SK-N-SH (cell line): ENCODE measurements around the gene TEKT1. TPM values are rescaled to one million over a fixed set of nuclear protein-coding genes. Genes with fewer than 3 reads are reported as not detected.
"Not testable (repeated sequence)": the region's sequence is repeated elsewhere in the genome, so short reads cannot be mapped to it uniquely, and the experiment has no call there.

Experiments used
- CTCF ChIA-PET: fragments of 300-600, 350-600 bp; formaldehyde crosslinking; extraction: SDS; loops from one replicate; lab custom pipeline; 2021; lab: Yijun Ruan, JAX
- POLR2A ChIA-PET: fragments of 350-600 bp; sonication (Branson Sonifier 250); formaldehyde crosslinking; extraction: SDS; loops from one replicate; lab custom pipeline; 2020; ENCODE audit warnings: antibody characterized with exemption, inconsistent platforms; lab: Yijun Ruan, JAX
- DNase-seq: peaks from one replicate; pipeline ENCODE4 v3.0.0; 2012
- H2AFZ ChIP-seq: fragments of 200-600 bp; sonication (generic); 2 replicates; pipeline ENCODE4 v1.8.1; 2016; ENCODE audit warnings: antibody characterized with exemption, mild to moderate bottlenecking, low read depth
- H3F3A ChIP-seq: fragments of 200-600 bp; sonication (generic); replicated peaks from 2 replicates; pipeline ENCODE3; 2016; ENCODE audit warnings: antibody characterized with exemption, mild to moderate bottlenecking; ENCODE audit not compliant: insufficient read depth
- H3K27ac ChIP-seq, 2 experiments: fragments of 200-500 bp in 1 of 2; fragments of 200-600 bp in 1 of 2; sonication (Bioruptor generic) in 1 of 2; sonication (generic), shearing (Covaris generic) in 1 of 2; 2 replicates each; pipeline versions ENCODE4 v1.5.1 to v1.6.1; 2014 to 2016; ENCODE audit warnings: low read depth in 2 of 2, inconsistent platforms in 1 of 2, low read length in 1 of 2, mild to moderate bottlenecking in 1 of 2, mixed read lengths in 1 of 2
- H3K27me3 ChIP-seq: fragments of 200-600 bp; sonication (generic), shearing (Covaris generic); 2 replicates; pipeline ENCODE4 v1.6.1; 2016; ENCODE audit warnings: mixed run types; ENCODE audit not compliant: insufficient read depth
- H3K36me3 ChIP-seq, 2 experiments: fragments of 200-500 bp in 1 of 2; fragments of 200-600 bp in 1 of 2; sonication (Bioruptor generic) in 1 of 2; sonication (generic) in 1 of 2; replicated peaks in 1 of 2; 2 replicates each; pipeline versions ENCODE3 to v1.5.1; 2014 to 2016; ENCODE audit warnings: low read length in 1 of 2, mild to moderate bottlenecking in 1 of 2; ENCODE audit not compliant: insufficient read depth in 2 of 2, control insufficient read depth in 1 of 2
- H3K4me1 ChIP-seq, 2 experiments: fragments of 200-500 bp in 1 of 2; fragments of 200-600 bp in 1 of 2; sonication (Bioruptor generic) in 1 of 2; sonication (generic), shearing (Covaris generic) in 1 of 2; 2 replicates each; pipeline versions ENCODE4 v1.5.1 to v1.6.1; 2014 to 2016; ENCODE audit warnings: low read depth in 1 of 2, low read length in 1 of 2, mixed run types in 1 of 2; ENCODE audit not compliant: insufficient read depth in 2 of 2, control insufficient read depth in 1 of 2
- H3K4me2 ChIP-seq: fragments of 200-600 bp; sonication (generic), shearing (Covaris generic); 2 replicates; pipeline ENCODE4 v1.6.1; 2017; ENCODE audit warnings: mixed run types
- H3K4me3 ChIP-seq, 2 experiments: fragments of 200-500 bp in 1 of 2; fragments of 200-600 bp in 1 of 2; sonication (Bioruptor generic) in 1 of 2; sonication (generic), shearing (Covaris generic) in 1 of 2; 2 replicates each; pipeline versions ENCODE4 v1.5.1 to v1.8.1; 2014 to 2016; ENCODE audit warnings: low read depth in 2 of 2, inconsistent platforms in 1 of 2, low read length in 1 of 2, mild to moderate bottlenecking in 1 of 2, mixed read lengths in 1 of 2, moderate library complexity in 1 of 2
- H3K79me2 ChIP-seq: fragments of 200-600 bp; sonication (generic); 2 replicates; pipeline ENCODE4 v1.8.1; 2017; ENCODE audit warnings: mild to moderate bottlenecking; ENCODE audit not compliant: insufficient read depth
- H3K9ac ChIP-seq: fragments of 200-600 bp; sonication (generic); 2 replicates; pipeline ENCODE4 v1.6.1; 2017; ENCODE audit warnings: mixed run types
- H3K9me2 ChIP-seq: fragments of 200-600 bp; sonication (generic); 2 replicates; pipeline ENCODE4 v1.6.1; 2017; ENCODE audit warnings: mixed run types
- H3K9me3 ChIP-seq: fragments of 200-600 bp; sonication (generic); 2 replicates; pipeline ENCODE4 v1.6.1; 2017; ENCODE audit warnings: mixed run types, mild to moderate bottlenecking, moderate library complexity
- H4K20me1 ChIP-seq: fragments of 200-600 bp; sonication (generic); 2 replicates; pipeline ENCODE4 v1.6.1; 2017; ENCODE audit warnings: mild to moderate bottlenecking, mixed run types; ENCODE audit not compliant: insufficient read depth
- MXI1 ChIP-seq: IDR thresholded peaks from 2 replicates; pipeline ENCODE4 v1.6.1; 2012; ENCODE audit warnings: mild to moderate bottlenecking, low read depth, low read length, improper control_type of control experiment
- RAD21 ChIP-seq: IDR thresholded peaks from 2 replicates; pipeline ENCODE4 v1.6.1; 2012; ENCODE audit warnings: mild to moderate bottlenecking, low read length
- RFX5 ChIP-seq: IDR thresholded peaks from 2 replicates; pipeline ENCODE4 v1.6.1; 2012; ENCODE audit warnings: mild to moderate bottlenecking, improper control_type of control experiment, low read length
- TCF12 ChIP-seq: IDR thresholded peaks from 2 replicates; pipeline ENCODE4 v1.4.0; 2012
- TEAD4 ChIP-seq: IDR thresholded peaks from 2 replicates; pipeline ENCODE4 v1.4.0; 2012; ENCODE audit warnings: mild to moderate bottlenecking, borderline replicate concordance; ENCODE audit not compliant: insufficient read depth
- WGBS: methylation state at CpG from one replicate; pipeline ENCODE4 v1.1.6; 2017; ENCODE audit warnings: low lambda C conversion rate; 5-methylcytosine and 5-hydroxymethylcytosine counted together
- polyA plus RNA-seq, 3 experiments: library from polyadenylated mRNA; depleted of rRNA; stranded (reverse); fragments of >200 nt; gene quantifications; 2 replicates each; pipeline ENCODE4 v1.2.3, GENCODE V29; 2012
- TF ChIP-seq, protein P1 (sequence below): fragments of 150-350 bp; IDR thresholded peaks from 2 replicates; pipeline ENCODE4 v1.6.1; 2016; ENCODE audit warnings: mild to moderate bottlenecking, low read depth, low read length

The TEKT1 gene
- not detected in 2 replicates for polyA plus RNA-seq (2012; rRNA removed)
- polyA plus RNA-seq (2012; cell fraction: cytosol; rRNA removed) = not detected in 2 replicates
- polyA plus RNA-seq (2012; cell fraction: nucleus; rRNA removed) = 0.02 TPM in 1 of 2 replicates, not detected in the other

DNA sequence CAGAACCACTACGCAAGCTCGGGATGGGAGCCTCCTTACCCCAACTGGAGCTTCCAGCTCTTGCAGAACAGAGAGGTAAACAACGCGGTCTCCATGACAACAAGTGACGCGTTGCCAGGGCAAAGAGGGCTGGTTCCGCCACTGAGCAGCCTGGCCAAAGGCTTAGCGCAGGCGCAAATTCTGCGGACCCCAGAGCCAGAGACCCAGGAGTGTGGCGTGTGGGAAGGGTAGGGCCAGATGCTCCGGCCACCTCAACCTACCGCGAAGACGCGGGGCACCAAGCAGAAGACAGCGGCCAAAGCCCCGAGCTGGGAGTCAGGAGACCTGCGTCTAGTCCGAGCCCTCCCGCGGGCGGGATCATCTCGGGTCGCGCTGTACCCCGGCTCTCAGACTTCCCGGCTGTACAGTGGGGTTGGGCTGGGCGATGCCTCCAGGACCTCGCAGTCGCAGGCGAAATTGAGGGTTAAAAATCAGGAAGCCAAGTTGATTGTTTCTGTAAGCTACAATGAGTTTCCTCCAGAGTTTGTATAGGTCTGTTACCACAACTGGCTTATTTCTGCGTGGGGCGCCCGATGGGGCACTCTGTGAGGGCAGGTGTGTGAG is at the start of gene TEKT1:
TSS of gene TEKT1 (minus strand) at position 69 of the 603 bp plus-strand sequence. CDS start 1,353 bp downstream, outside the sequence.
- ChIA-PET CTCF (interaction anchor here (1.3 kb wide), 1 partner anchor 12 kb away, joined by 4 read pairs; no protein-coding TSS in a partner anchor), POLR2A (no interaction called here)
- no peaks in the 10 kb centered on the region for H3F3A ChIP-seq
- 6% methylated on average over 28 of the region's 35 CpGs for WGBS
- H3K27ac ChIP-seq = no peak within 1 kb of the TSS
- peak; percentile 45 for DNase-seq
- no peaks in the 10 kb centered on the region for H3K36me3 ChIP-seq
- no peak within 1 kb of the TSS for H2AFZ ChIP-seq
- H4K20me1 ChIP-seq = no peaks in the 10 kb centered on the region
- H3K79me2 ChIP-seq = no peaks in the 10 kb centered on the region
- TF ChIP-seq MXI1 (no peak), RAD21 (no peak), RFX5 (peak; percentile 96), TCF12 (no peak), TEAD4 (no peak)
- TF ChIP-seq, protein P1, sequence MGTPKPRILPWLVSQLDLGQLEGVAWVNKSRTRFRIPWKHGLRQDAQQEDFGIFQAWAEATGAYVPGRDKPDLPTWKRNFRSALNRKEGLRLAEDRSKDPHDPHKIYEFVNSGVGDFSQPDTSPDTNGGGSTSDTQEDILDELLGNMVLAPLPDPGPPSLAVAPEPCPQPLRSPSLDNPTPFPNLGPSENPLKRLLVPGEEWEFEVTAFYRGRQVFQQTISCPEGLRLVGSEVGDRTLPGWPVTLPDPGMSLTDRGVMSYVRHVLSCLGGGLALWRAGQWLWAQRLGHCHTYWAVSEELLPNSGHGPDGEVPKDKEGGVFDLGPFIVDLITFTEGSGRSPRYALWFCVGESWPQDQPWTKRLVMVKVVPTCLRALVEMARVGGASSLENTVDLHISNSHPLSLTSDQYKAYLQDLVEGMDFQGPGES = no peak
- no peak within 1 kb of the TSS for H3K4me2 ChIP-seq
- H3K4me3 ChIP-seq = peak within 1 kb of the TSS in 1 of 2 experiments; percentile 15; a peak in 1 of 4 replicates
- H3K9me2 ChIP-seq = no peaks in the 10 kb centered on the region
- no peak within 1 kb of the TSS for H3K9ac ChIP-seq
- no peaks in the 10 kb centered on the region for H3K9me3 ChIP-seq
- H3K4me1 ChIP-seq = no peaks in the 10 kb centered on the region; a peak in 1 of 4 replicates
- H3K27me3 ChIP-seq = peaks cover 80% of the 10 kb centered on the region

DNA sequence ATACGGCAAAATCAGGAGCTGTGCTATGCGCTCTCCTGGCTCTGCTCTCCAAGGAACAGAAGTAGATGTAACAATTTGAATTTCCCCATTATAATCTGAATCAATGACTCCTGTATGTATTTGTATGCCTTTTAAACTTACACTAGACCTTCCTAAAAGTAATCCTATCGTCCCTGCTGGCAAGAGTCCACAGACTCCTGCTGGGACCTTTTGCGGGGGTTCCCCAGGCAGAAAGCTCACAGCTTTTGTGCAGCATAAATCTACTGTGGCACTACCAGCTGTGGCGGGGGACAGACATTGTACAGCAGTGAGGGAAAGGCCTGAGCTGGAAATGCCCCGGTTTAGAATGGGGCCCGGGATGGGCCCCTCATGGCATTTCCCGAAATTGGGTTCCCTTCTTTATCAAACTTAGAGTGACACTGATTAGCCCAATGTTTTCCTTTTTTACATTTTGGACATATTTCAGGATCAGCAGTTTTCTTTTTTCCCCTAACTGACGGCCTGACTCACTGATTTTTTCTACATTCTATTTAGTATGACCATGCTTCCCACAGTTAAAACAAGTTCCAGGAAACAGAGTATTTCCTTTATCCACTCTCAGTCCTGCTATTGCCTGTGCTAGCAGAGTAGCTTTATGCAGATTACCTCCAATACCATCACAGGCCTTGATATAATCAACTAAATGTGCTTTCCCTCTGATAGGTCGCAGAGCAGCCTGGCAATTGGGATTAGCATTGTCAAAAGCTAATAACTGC is 47.9 kb upstream of the TEKT1 start:
- POLR2A ChIA-PET, H4K20me1 ChIP-seq, H3K9me2 ChIP-seq, H3F3A ChIP-seq, H3K4me1 ChIP-seq, H3K4me2 ChIP-seq, H3K9ac ChIP-seq, H3K36me3 ChIP-seq, DNase-seq, H3K27ac ChIP-seq, H3K79me2 ChIP-seq, H2AFZ ChIP-seq, H3K27me3 ChIP-seq, H3K4me3 ChIP-seq: not testable (repeated sequence)
- 27% methylated on average over 10 of the region's 10 CpGs for WGBS
- peaks cover 15% of the 10 kb centered on the region; the same call in 1 of the 2 replicates for H3K9me3 ChIP-seq
- CTCF ChIA-PET = interaction anchor here (1.2 to 1.9 kb wide), 3 partner anchors 14 to 35 kb away, joined by 4 to 6 read pairs (median 5); no protein-coding TSS in a partner anchor

GRCh38 chr17:6875276-6875675 is 43.7 kb upstream of the TEKT1 start:
- H3K27ac ChIP-seq, H4K20me1 ChIP-seq, H2AFZ ChIP-seq, H3K36me3 ChIP-seq, H3K4me3 ChIP-seq, POLR2A ChIA-PET, H3K4me1 ChIP-seq, H3K9me2 ChIP-seq, H3F3A ChIP-seq, H3K79me2 ChIP-seq, CTCF ChIA-PET, DNase-seq, H3K9me3 ChIP-seq, H3K4me2 ChIP-seq, H3K9ac ChIP-seq: not testable (repeated sequence)
- H3K27me3 ChIP-seq = peaks cover 11% of the 10 kb centered on the region; the same call in 1 of the 2 replicates
- 10% methylated on average over 4 of the region's 4 CpGs for WGBS
